ENCODE results near the gene ENKD1.

ENKD1 gene

GRCh38 chr16:67648088-67648763 is 18.3 kb downstream of the ENKD1 start:
- no peak for FAIRE-seq

GRCh38 chr16:67647681-67648080 is 18.9 kb downstream of the ENKD1 start:
- FAIRE-seq: no peak

- FAIRE-seq: no peak
Observed at GRCh38 chr16:67647111-67647651, 19.4 kb downstream of the ENKD1 start.

GRCh38 chr16:67645397-67646121 is 21.0 kb downstream of the ENKD1 start:
- FAIRE-seq: no peak

- no peak for FAIRE-seq
Observed at GRCh38 chr16:67644038-67644437, 22.5 kb downstream of the ENKD1 start.

- no peak for FAIRE-seq
Observed at GRCh38 chr16:67641779-67642708, 24.5 kb downstream of the ENKD1 start.

- FAIRE-seq: no peak
Observed at GRCh38 chr16:67637625-67638024, 28.9 kb downstream of the ENKD1 start.

GRCh38 chr16:67636713-67637112 is 29.8 kb downstream of the ENKD1 start:
- no peak for FAIRE-seq

- FAIRE-seq: no peak
Observed at GRCh38 chr16:67632415-67633172, 34.0 kb downstream of the ENKD1 start.

GRCh38 chr16:67628216-67628615 is 38.3 kb downstream of the ENKD1 start:
- no peak for FAIRE-seq

GRCh38 chr16:67613808-67614207 is 52.7 kb downstream of the ENKD1 start:
- FAIRE-seq: no peak

All from endometrium (tissue), 2 donors.